ENCODE results near the gene GALNS.

Gene GALNS

DNA sequence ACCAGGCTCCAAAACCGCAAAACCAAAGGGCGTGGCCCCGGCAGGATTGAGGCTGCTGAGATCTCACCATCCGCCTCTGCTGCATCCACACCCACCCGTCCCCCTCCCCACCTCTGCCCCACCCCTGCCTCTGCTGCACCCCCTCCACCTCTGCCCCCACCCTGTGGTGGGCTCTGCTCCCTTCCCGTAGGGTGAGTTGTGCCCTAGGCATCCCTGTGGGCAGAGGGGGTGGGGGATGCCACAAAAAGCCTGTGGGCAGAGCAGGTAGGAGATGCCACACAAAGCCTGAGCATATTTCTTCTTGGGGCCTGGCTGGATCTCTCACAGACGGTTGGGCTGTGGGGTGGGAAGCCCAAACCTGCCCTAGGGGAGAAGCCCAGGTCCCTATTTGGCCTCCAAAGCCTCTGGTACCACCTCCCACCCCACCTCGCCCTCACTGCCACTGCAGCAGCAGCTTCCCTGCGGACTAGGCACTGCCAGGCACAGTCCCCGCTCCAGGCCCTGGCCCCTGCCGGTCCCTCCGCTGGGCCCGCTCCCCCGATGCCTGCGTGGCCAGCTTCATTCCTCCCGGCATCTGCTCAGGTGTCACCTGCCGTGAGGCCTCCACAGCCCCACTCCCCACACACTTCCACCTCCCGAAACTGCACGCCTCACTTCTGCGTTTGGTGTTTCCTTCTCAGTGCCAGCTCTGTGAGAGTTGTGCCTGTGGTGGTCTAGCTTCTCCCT, 21.0 kb upstream of the GALNS start:
- Histone ChIP-seq H3K27me3 (ENCODE audit: insufficient read depth, low read length) (no peaks in the 10 kb centered on the region; the same call in 1 of the 2 replicates), H3F3A (ENCODE audit: insufficient read depth, low read length) (no peaks in the 10 kb centered on the region), H3K79me2 (ENCODE audit: insufficient read depth, low read length) (no peaks in the 10 kb centered on the region), H3K4me1 (ENCODE audit: insufficient read depth, low read length, severe bottlenecking) (no peaks in the 10 kb centered on the region), H3K9ac (ENCODE audit: low read length) (no peak overlapping the region), H3K4me3 (ENCODE audit: low read depth, low read length, poor library complexity, severe bottlenecking) (no peak overlapping the region), H4K20me1 (ENCODE audit: insufficient read depth, low read length) (no peaks in the 10 kb centered on the region), H3K36me3 (ENCODE audit: insufficient read depth, low read length) (peaks cover 20% of the 10 kb centered on the region), H3K9me3 (ENCODE audit: low read length) (no peaks in the 10 kb centered on the region), H2AFZ (ENCODE audit: low read length) (no peak overlapping the region), H3K4me2 (ENCODE audit: low read length) (no peak overlapping the region), H3K9me2 (ENCODE audit: low read depth, low read length) (no peaks in the 10 kb centered on the region), H3K27ac (ENCODE audit: low read depth, low read length, poor library complexity, severe bottlenecking) (no peak overlapping the region)
- TF ChIP-seq CTCF (IDR thresholded peaks at IDR 0.05; ENCODE audit: low read length) (no peak), EZH2 (IDR thresholded peaks at IDR 0.05; ENCODE audit: borderline replicate concordance, low read length) (no peak)

- H3K9me2 ChIP-seq (ENCODE audit: low read depth, low read length) = no peaks in the 10 kb centered on the region
- H3F3A ChIP-seq (ENCODE audit: insufficient read depth, low read length) = no peaks in the 10 kb centered on the region
- peaks cover 20% of the 10 kb centered on the region for H3K36me3 ChIP-seq (ENCODE audit: insufficient read depth, low read length)
- H3K27ac ChIP-seq (ENCODE audit: low read depth, low read length, poor library complexity, severe bottlenecking) = no peak overlapping the region
- no peaks in the 10 kb centered on the region for H4K20me1 ChIP-seq (ENCODE audit: insufficient read depth, low read length)
- H3K9ac ChIP-seq (ENCODE audit: low read length) = no peak overlapping the region
- peaks cover under 1% of the 10 kb centered on the region; the same call in 1 of the 2 replicates for H3K27me3 ChIP-seq (ENCODE audit: insufficient read depth, low read length)
- no peak overlapping the region for H3K4me2 ChIP-seq (ENCODE audit: low read length)
- no peak overlapping the region for H3K4me3 ChIP-seq (ENCODE audit: low read depth, low read length, poor library complexity, severe bottlenecking)
- no peak overlapping the region for H2AFZ ChIP-seq (ENCODE audit: low read length)
- no peaks in the 10 kb centered on the region for H3K9me3 ChIP-seq (ENCODE audit: low read length)
- H3K79me2 ChIP-seq (ENCODE audit: insufficient read depth, low read length) = no peaks in the 10 kb centered on the region
- no peaks in the 10 kb centered on the region for H3K4me1 ChIP-seq (ENCODE audit: insufficient read depth, low read length, severe bottlenecking)
- TF ChIP-seq CTCF (IDR thresholded peaks at IDR 0.05; ENCODE audit: low read length) (no peak), EZH2 (IDR thresholded peaks at IDR 0.05; ENCODE audit: borderline replicate concordance, low read length) (no peak)
Measured at GRCh38 chr16:88876942-88877526, 20.3 kb upstream of the GALNS start.

GRCh38 chr16:88875703-88876234, 19.0 kb upstream of the GALNS start:
- Histone ChIP-seq H3F3A (ENCODE audit: insufficient read depth, low read length) (no peaks in the 10 kb centered on the region), H3K27ac (ENCODE audit: low read depth, low read length, poor library complexity, severe bottlenecking) (no peak overlapping the region), H3K4me3 (ENCODE audit: low read depth, low read length, poor library complexity, severe bottlenecking) (no peak overlapping the region), H4K20me1 (ENCODE audit: insufficient read depth, low read length) (no peaks in the 10 kb centered on the region), H3K4me2 (ENCODE audit: low read length) (no peak overlapping the region), H3K9ac (ENCODE audit: low read length) (no peak overlapping the region), H3K4me1 (ENCODE audit: insufficient read depth, low read length, severe bottlenecking) (no peaks in the 10 kb centered on the region), H3K36me3 (ENCODE audit: insufficient read depth, low read length) (peaks cover 20% of the 10 kb centered on the region), H3K9me3 (ENCODE audit: low read length) (no peaks in the 10 kb centered on the region), H3K27me3 (ENCODE audit: insufficient read depth, low read length) (peaks cover 12% of the 10 kb centered on the region), H3K9me2 (ENCODE audit: low read depth, low read length) (no peaks in the 10 kb centered on the region), H2AFZ (ENCODE audit: low read length) (no peak overlapping the region), H3K79me2 (ENCODE audit: insufficient read depth, low read length) (no peaks in the 10 kb centered on the region)
- no peak for TF ChIP-seq CTCF (IDR thresholded peaks at IDR 0.05; ENCODE audit: low read length)
- no peak for TF ChIP-seq EZH2 (IDR thresholded peaks at IDR 0.05; ENCODE audit: borderline replicate concordance, low read length)

All from OCI-LY1 (cell line).